Breast epithelium (tissue), 4 donors: ENCODE results near the gene SMAP1. TPM values are rescaled to one million over a fixed set of nuclear protein-coding genes. Genes with fewer than 3 reads are reported as not detected.

Experiments used
- DNase-seq, 2 donors: peaks; one replicate each; pipeline ENCODE4 v3.0.0-alpha.2; 2019; ENCODE audit warnings: low spot score in 2 of 2
- H3K27ac ChIP-seq, 2 donors: fragments of 200-600 bp; sonication (generic) in 1 of 2; one replicate each; pipeline ENCODE4 v1.5.1; 2016 to 2019; ENCODE audit warnings: mild to moderate bottlenecking in 1 of 2
- H3K27me3 ChIP-seq, 2 donors: fragments of 200-600 bp; sonication (generic) in 1 of 2; one replicate each; pipeline versions ENCODE4 v1.5.1 to v1.6.0; 2017 to 2019; ENCODE audit warnings: control low read depth in 1 of 2, mild to moderate bottlenecking in 1 of 2
- H3K36me3 ChIP-seq: fragments of 200-600 bp; one replicate; pipeline ENCODE4 v1.5.1; 2019
- H3K4me1 ChIP-seq, 2 donors: fragments of 200-600 bp; sonication (generic); one replicate each; pipeline ENCODE4 v1.5.1; 2016 to 2019; ENCODE audit warnings: control low read depth in 1 of 2
- H3K4me3 ChIP-seq, 3 donors: fragments of 200-600 bp; sonication (generic); 1 replicate in 2 of 3; 2 replicates in 1 of 3; pipeline ENCODE4 v1.5.1; 2016 to 2019; ENCODE audit warnings: mild to moderate bottlenecking in 3 of 3, moderate library complexity in 2 of 3
- H3K9me3 ChIP-seq, 2 donors: fragments of 200-600 bp; sonication (generic) in 1 of 2; one replicate each; pipeline ENCODE4 v1.5.1; 2016 to 2019; ENCODE audit warnings: control low read depth in 1 of 2
- CTCF ChIP-seq, 3 donors: fragments of 450-650 bp; IDR thresholded peaks; one replicate each; pipeline ENCODE4 v1.5.1; 2016 to 2017; ENCODE audit warnings: antibody characterized with exemption in 3 of 3, mild to moderate bottlenecking in 3 of 3, moderate library complexity in 3 of 3
- POLR2A ChIP-seq: fragments of 450-650 bp; IDR thresholded peaks from one replicate; pipeline ENCODE4 v1.6.1; 2016; ENCODE audit warnings: antibody characterized with exemption, mild to moderate bottlenecking, moderate library complexity
- POLR2AphosphoS5 ChIP-seq, 3 donors: sonication (generic); formaldehyde crosslinking; IDR thresholded peaks; one replicate each; pipeline ENCODE4 v1.6.1; 2017; ENCODE audit warnings: antibody characterized with exemption in 3 of 3
- intact Hi-C: fragments of 100-400 bp; cut with DNase I; formaldehyde crosslinking; loops from one replicate; pipeline ENCODE4 v1.15.1; 2023; ENCODE audit warnings: low total_unique reads
- total RNA-seq, 3 donors: library from RNA; depleted of rRNA; stranded (reverse); fragments of >200 nt; gene quantifications; one replicate each; pipeline ENCODE4 v1.1.0, GENCODE V29; 2016

SMAP1 gene
- total RNA-seq, 3 donors from 2014 or later, result 22.0 to 36.6 (median 27.1) TPM

GRCh38 chr6:70714716-70715257 lies 47.1 kb downstream of the SMAP1 start:
- intact Hi-C loops, result no loop called here
- no peaks in the 10 kb centered on the region for H3K36me3 ChIP-seq
- H3K4me3 ChIP-seq, result no peak overlapping the region
- peaks cover 7 to 21% of the 10 kb centered on the region in 2 donors for H3K9me3 ChIP-seq
- no peak overlapping the region for H3K27ac ChIP-seq
- TF ChIP-seq POLR2AphosphoS5 (IDR thresholded peaks at IDR 0.05) (no peak), POLR2A (no peak), CTCF (IDR thresholded peaks at IDR 0.05) (no peak)
- no peak for DNase-seq
- no peaks in the 10 kb centered on the region for H3K27me3 ChIP-seq
- no peaks in the 10 kb centered on the region for H3K4me1 ChIP-seq

GRCh38 chr6:70717038-70717801 lies 49.5 kb downstream of the SMAP1 start:
- peaks cover 7 to 21% of the 10 kb centered on the region in 2 donors for H3K9me3 ChIP-seq
- no peaks in the 10 kb centered on the region for H3K4me1 ChIP-seq
- no peaks in the 10 kb centered on the region for H3K36me3 ChIP-seq
- no peak for DNase-seq
- intact Hi-C loops, result no loop called here
- H3K27ac ChIP-seq, result no peak overlapping the region
- no peak for TF ChIP-seq POLR2AphosphoS5 (IDR thresholded peaks at IDR 0.05)
- TF ChIP-seq POLR2A, result no peak
- no peak for TF ChIP-seq CTCF (IDR thresholded peaks at IDR 0.05)
- no peak overlapping the region for H3K4me3 ChIP-seq
- no peaks in the 10 kb centered on the region for H3K27me3 ChIP-seq

- no peaks in the 10 kb centered on the region for H3K9me3 ChIP-seq
- TF ChIP-seq POLR2AphosphoS5 (IDR thresholded peaks at IDR 0.05) (no peak), POLR2A (no peak), CTCF (IDR thresholded peaks at IDR 0.05) (no peak)
- H3K27me3 ChIP-seq, result no peaks in the 10 kb centered on the region
- no peak overlapping the region for H3K4me3 ChIP-seq
- intact Hi-C loops, result no loop called here
- H3K27ac ChIP-seq, result no peak overlapping the region
- H3K36me3 ChIP-seq, result no peaks in the 10 kb centered on the region
- no peak for DNase-seq
- no peaks in the 10 kb centered on the region for H3K4me1 ChIP-seq
Measured at GRCh38 chr6:70724524-70724923, 56.8 kb downstream of the SMAP1 start.

- intact Hi-C loops, result no loop called here
- no peak for TF ChIP-seq CTCF (IDR thresholded peaks at IDR 0.05)
- H3K27me3 ChIP-seq, result no peaks in the 10 kb centered on the region
- H3K9me3 ChIP-seq, result no peaks in the 10 kb centered on the region
- no peak overlapping the region for H3K4me3 ChIP-seq
- H3K4me1 ChIP-seq, result no peaks in the 10 kb centered on the region
- H3K27ac ChIP-seq, result no peak overlapping the region
- no peaks in the 10 kb centered on the region for H3K36me3 ChIP-seq
- DNase-seq, result no peak
Measured at GRCh38 chr6:70725817-70726415, 58.2 kb downstream of the SMAP1 start.

GRCh38 chr6:70734381-70734780 lies 66.7 kb downstream of the SMAP1 start:
- Histone ChIP-seq H3K9me3 (no peaks in the 10 kb centered on the region), H3K27ac (no peak overlapping the region), H3K36me3 (no peaks in the 10 kb centered on the region), H3K27me3 (no peaks in the 10 kb centered on the region), H3K4me3 (no peak overlapping the region), H3K4me1 (no peaks in the 10 kb centered on the region)
- TF ChIP-seq POLR2A (no peak), CTCF (IDR thresholded peaks at IDR 0.05) (no peak), POLR2AphosphoS5 (IDR thresholded peaks at IDR 0.05) (no peak)
- intact Hi-C loops, result no loop called here
- DNase-seq, result no peak
